Activated T-helper 9 cell treated with anti-CD3 and anti-CD28 coated beads, Interleukin-2, amount 50 U/mL, for 16 hours (primary cell): ENCODE results near the gene NDRG2.
"Not testable (repeated sequence)": the region's sequence is repeated elsewhere in the genome, so short reads cannot be mapped to it uniquely, and the experiment has no call there.

Source experiments
- DNase-seq: peaks from one replicate; pipeline ENCODE4 v3.0.0-alpha.2; 2020; ENCODE audit warnings: low read depth

Gene NDRG2

DNA sequence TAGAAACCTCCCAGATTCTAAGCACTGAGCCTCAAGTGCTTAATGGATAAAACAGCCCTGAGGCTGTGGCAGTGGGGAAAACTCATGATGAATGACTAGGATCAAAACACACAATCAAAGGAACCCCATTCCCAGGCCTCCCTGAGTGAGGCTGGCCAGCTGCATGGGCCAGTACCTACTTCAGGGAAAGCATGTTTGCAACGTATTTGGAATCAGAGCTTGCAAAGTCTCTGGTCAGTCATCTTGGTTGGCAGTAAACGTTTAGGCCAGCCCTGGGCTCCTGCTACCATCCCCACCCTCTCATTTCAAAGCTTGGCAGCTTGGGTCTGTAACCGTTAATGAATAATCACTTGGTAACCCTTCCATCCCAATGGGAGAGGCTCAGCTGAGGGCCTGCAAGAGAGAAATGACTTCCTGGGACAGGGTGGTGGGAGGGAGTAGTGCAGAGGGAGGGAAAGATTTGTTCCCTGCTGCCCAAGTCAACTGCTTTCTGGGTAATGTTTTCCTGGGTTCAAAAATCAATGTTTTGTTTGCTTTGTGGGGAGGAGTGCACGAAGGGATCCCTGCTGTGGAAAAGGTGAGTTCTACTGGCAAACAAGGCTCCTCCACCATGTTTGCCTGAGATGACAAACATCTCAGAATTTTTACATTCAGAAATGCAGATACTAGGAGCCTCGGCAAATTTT lies 30.7 kb upstream of the NDRG2 start:
- no peak for DNase-seq

DNA sequence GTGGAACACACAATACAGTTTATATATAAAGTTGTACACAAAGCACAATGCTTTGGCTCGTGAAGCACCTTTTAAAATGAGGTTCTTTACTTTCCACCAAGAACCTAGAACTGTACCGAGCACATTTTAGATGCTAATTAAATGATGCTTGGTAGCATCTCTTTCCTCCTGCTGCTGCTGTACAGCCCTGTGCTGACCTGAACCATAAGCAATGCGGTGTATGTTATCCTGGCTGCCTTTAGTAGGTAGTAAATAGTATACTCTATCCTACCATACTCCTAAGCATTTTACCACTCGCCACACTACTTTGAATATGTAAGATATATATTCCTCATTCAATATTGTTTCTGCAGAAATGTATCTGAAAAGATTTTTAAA lies 29.9 kb upstream of the NDRG2 start:
- DNase-seq, result no peak

DNA sequence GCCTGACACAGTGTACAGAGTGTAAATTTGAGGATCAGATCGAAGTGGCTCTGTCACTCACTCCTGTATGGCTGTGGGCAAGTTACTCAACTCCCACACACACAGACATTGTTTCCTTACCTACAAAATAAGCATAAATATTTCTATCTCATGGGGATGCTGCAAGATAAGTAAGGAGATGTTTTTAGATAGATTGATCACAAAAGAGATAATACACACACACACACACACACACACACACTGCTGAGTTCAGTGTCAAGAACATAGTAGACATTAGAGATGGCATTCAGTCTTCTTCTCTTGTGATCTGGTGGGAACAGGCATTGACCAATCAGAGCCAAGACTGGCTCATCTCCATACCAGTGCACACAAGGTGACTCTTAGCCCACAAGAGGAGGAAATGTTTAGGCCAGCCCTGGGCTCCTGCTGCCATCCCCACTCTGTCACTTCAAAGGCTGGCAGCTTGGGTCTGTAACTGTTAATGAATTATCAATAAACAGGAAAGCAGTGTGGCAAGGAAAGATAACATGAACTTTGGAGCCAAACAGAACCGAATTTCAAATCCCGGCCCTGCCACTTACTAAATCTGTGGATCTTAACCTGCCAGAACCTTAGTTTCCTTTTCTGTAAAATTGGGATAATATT lies 29.4 kb upstream of the NDRG2 start:
- DNase-seq, result no peak

DNA sequence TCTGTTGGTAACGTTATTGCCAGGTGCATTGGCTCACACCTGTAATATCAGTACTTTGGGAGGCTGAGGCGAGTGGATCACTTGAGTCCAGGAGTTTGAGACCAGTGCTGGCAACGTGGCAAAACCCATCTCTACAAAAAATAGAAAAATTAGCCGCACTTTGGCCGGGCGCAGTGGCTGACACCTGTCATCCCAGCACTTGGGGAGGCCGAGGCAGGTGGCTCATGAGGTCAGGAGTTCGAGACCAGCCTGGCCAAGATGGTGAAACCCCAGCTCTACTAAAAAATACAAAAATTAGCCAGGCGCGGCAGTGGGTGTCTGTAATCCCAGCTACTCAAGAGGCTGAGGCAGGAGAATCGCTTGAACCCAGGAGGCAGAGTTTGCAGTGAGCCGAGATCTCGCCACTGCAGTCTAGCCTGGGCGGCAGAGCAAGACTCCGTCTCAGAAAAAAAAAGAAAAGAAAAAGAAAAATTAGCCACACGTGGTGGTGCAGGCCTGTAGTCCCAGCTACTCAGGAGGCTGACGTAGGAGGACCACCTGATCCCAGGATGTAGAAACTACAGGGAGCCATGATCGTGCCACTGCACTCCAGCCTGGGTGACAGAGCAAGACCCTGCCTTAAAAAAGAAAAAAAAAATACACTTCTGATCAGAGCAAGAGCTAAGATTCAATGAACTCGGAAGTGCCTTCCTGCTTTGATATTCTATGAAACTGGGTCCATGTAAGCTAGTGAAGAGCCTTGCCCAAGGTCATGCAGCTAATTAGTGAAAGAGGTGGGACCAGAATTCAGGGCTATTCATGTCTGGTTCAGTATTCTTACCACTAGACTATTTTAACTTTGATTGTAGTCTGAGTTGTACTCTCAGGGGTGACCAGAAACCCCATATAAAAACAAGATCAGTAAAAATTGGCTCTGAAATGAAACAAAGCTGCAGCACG lies 28.6 kb upstream of the NDRG2 start:
- no peak for DNase-seq

DNA sequence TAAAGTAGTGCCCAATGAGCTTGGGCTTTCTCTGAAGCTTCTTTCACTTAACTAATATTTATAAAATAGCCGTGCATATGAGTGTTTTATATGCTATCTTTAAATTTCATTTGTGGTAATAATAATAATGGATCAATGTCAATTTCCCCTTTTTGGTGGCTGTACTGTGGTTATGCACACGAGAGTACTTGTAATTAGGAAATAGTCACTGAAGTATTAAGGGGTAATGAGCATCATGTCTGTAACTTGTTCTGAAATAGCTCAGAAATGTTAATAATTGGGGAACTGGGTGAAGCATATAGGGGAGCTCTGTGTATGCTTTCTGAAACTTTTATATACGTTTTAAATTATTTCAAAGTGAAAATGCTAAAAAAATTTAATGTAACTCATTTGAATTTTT lies 25.7 kb upstream of the NDRG2 start:
- DNase-seq, result no peak

DNA sequence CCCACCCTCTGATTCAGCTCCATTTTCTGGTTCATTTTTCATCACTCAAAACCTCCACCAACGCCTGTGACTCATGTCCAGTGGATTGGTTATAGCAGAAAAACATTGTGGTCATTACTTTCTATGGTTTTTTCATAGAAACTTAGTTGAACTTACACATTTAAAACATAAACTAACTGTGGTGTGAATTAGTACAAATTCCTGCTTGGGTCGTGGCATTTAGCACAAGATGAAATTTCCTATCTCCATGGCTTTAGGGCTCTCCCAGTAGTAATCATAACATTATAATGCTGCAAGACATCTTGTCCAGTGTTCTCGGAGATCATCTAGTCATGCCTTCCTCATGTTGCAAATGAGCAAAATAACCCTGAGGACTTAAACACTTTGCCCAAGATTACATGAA lies 24.4 kb upstream of the NDRG2 start:
- no peak for DNase-seq

DNA sequence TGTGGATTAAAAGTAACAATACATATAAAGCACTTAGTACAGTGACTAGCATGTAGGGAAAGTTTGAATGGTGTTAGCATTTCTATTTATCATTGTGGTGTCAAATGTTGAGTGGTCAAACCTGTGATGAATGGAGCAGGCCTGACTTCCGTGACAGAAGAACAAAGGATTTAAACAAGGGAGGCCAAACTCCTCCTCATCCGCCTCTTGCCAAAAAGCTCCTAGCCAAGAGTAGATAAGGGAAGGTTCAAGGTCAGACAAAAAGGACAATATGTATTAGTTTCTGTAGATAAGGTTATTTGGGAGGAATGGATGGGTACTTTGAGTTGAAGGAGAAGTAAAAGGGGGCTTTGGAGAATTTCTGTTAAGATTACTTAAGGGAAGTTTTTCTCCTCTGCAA lies 23.8 kb upstream of the NDRG2 start:
- DNase-seq, result no peak

DNA sequence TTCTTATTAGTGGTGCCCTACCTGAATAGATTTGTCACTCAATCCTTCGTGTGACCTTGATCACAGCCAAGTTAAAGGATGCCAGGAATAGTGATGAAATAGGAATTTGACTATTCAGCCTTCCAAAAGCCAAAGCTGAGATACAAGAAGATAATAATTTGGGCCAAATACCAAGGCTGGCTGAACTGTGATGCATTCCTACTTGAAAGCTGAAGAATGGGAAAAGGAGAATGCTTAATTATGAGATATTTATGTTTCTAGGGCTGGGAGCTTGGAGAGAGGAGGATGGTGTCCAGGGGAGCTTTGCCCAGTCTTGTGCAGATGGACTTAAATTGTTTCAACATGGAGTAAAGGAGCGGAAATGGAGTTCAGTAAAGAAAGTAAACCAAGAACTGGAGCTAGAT lies 22.5 kb upstream of the NDRG2 start:
- DNase-seq, result no peak

DNA sequence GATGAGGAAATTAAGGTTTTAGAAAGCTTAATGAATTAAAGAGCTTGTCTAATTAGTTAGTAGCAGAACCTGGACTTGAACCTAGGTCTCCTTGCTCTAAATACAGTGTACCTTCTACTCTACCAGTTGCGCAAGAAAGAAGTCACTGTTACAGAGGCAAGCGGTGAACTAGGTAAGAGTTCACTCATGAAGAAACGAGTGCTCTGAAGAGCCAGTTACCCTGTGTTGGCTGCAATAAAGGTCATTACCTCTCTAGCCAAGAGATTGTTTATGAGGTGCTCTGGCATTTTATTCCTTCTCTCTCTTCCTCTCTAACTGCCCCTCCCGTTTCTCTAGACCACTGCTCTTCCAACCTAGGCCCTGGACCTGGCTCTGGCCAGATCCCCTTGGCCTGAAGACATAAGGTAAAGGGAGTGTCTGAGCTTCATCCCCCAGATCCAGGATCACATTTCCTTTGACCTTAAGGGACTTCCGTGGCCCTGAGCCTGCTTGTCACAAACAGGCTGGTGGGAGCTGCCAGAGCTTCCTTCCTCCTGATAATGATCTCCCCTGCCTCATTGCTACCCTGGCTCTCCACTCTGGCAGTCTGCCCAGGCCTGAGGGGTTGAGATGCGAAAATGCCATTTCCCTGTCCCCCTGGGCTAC lies 19.2 kb upstream of the NDRG2 start:
- DNase-seq, result no peak

DNA sequence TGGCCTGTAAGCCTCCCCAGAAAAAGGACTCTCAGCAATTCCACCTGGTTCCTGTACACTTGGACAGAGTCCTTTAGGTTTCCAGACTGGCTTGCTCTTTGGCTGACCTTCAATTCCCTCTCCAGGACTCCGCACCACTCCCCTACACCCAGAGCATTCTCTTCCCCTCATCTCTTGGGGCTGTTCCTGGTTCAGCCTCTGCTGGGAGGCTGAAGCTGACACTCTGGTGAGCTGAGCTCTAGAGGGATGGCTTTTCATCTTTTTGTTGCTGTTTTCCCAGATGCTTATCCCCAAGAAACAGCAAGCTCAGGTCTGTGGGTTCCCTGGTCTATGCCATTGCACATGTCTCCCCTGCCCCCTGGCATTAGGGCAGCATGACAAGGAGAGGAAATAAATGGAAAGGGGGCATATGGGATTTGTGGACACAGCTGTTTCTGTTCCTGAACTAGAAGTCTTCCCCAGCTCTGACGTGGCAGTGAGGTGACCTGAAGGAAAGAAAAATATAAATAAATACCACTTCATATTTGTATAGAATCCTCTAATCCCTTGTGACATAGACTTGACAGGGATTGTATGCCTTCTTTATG lies 18.6 kb upstream of the NDRG2 start:
- DNase-seq, result no peak

DNA sequence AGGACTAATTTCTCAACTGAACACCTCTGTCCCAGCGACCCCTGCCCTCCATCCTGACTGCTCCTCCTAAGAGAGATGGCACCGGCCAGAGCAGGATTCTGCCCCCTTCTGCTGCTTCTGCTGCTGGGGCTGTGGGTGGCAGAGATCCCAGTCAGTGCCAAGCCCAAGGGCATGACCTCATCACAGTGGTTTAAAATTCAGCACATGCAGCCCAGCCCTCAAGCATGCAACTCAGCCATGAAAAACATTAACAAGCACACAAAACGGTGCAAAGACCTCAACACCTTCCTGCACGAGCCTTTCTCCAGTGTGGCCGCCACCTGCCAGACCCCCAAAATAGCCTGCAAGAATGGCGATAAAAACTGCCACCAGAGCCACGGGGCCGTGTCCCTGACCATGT lies 18.1 kb upstream of the NDRG2 start:
- no peak for DNase-seq

DNA sequence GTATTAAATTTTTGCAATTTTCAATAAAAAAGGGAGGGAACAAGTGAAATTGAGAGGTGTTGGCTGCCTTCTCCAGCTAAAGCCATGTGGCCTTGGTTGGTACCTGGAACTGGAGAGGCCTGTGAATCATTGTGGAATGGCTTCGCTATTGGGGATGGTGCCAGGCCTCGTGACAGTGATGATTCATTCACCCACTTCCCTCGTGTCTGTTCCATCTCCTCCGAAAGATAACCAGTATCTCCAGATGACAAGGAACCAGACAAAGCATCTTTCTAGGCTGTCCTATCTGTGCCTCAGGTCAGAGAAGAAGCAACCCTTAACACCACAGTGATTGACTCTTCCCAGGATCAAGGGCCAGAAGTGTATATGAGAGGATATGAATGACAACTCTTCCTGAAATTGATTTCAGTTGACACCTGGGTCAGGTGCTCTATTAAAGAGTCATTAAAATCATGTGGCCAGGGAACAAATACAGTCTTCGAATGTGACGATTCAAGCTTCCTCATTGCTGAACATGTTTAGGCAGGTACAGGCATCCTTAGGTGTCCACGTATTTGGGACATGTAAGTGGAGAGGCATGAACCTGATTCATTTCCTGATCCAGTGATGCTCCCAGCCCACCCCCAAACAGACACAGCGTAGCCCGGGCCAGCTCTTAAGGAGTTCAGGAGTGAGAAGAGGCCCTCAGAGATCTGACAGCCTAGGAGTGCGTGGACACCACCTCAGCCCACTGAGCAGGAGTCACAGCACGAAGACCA lies 17.0 kb upstream of the NDRG2 start, which contains the start of gene RNASE7:
TSS of gene RNASE7 (plus strand) at position 687 of the 758 bp plus-strand sequence. CDS start 631 bp downstream, outside the sequence.
- DNase-seq, result no peak

DNA sequence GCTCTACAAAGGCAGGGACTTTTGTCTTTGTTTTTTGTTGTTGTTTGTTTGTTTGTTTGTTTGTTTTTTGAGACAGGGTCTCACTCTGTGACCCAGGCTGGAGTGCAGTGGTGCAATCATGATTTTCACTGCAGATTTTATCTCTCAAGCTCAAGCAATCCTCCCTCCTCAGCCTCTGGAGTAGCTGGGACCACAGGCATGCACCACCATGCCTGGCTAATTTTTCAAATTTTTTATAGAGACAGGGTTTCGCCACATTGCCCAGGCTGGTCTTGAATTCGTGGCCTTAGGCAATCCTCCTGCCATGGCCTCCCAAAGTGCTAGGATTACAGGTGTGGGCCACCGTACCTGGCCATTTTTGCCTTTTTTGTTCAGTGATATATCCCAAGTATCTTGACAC lies 16.1 kb upstream of the NDRG2 start:
- not testable (repeated sequence) for DNase-seq

DNA sequence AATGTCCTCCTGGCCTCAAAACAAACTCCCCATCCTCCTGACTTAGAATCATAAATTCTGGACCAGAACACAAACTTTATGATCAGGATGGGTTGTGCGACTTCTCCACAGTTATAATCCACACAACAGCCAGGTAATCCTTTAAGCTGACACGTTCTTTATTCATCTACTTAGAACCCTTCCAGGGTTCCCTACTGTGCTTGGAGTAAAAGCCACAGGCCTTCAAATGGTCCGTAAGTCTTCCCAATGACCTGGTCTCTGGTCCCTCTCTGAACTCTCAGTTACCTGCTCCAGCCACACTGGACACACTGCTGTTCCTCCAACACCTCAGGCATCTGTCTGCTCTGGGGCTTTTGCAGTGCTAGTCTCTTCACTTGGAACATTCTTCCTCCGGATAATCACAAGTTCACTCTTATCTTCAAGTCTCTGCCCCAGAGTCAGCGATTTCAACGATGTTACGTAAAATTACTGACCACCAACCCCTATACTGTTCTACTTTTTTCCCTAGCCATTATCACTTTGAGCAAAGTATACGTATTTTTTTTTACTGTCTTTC lies 15.6 kb upstream of the NDRG2 start:
- DNase-seq, result no peak

DNA sequence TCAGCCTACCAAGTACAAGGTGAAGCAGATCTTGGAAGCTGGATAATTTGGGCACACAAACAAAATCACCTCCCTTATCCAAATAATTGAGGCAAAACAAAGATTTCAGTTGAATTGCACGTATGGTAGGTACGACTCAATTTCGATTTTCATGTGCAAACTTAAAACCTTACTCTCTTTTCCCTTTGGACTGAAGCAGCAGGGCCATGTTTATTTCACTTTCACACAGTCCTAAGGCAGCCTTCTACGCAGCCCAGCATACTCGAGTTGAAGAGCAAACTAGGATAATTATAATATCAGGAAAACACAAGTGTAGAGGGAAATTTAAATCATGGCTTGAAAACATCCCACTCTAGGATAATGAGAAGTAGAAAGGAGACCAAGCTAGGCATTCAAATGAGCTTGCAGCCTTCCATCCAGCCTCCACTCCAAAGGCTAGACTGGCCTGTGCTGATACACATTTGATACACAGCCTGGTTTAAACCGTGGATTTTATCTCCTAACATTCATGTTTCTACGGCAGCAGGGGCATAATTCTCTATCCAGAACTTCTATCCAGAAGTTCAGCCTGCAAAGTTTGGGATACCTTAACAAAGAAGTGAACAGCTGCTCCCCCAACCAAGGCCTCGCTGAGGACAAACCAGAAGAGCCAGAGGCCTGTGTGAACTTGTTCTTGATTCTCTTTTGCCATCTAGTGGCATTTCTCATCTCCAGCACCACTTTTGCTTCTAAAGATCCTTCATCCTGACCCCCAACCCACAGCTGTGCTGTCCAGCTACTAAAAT lies 14.9 kb upstream of the NDRG2 start:
- no peak for DNase-seq

DNA sequence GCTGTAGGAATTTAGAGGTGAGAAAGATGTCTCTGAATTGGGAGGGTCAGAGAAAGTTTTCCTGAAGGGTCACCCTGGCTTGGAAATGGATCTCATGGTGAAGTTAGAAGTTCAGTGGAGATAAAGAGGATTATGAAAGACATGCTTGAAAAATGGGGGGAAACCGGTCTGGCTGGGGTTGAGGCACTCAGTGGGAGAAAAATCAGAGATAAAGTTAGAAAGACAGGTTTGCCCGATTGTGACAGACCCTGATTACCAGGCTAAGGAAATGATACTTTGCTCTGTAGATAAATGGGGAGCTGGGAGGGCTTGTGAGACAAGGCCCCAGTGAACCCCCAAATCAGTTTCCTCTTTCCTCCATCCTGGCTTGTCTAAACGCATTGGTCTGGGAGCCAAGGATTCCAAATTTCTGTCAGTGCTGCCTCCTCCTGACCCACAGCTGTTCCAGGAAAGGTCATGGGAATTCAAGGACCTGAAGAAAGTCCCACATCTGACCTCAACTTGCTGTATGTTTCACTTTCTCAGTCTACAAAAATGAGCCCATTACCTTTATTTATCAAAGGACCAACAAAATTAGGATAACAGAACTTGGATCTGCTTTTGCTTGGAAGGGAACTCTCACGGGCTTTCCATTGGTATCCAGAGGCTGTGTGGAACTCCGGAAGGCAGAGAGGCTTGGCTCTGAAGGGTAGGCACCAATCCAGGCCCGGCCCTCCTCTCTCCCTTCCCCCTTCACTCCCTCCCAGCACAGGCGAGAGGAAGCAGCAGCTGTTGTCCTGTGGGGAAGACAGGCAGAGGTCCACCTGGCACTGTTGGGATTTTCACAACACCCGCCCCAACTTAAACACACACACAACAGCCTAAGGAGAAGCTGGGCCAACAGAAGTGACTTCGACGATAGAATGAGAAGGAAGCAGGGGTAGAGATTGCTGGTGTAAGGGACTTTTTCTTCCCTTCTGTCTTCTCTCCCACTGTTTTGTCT lies 13.9 kb upstream of the NDRG2 start:
- no peak for DNase-seq

DNA sequence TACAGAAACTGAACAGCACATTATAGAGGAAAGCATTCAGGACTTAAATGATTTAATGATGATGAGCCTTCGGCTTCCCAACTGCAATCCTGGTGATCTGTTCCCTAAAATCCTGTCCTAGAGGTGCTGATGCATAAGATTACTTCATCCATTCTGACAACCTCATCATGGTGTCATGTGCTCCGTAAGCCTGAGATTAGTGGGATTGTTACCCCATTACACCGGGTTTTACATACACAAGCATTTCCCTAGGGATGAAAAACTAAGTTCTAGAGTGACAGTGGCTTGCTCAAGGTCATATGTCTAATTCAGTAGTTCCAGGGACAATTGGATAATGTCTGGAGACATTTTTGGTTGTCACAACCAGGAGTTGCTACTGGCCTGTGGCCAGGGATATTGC lies 12.3 kb upstream of the NDRG2 start:
- no peak for DNase-seq

DNA sequence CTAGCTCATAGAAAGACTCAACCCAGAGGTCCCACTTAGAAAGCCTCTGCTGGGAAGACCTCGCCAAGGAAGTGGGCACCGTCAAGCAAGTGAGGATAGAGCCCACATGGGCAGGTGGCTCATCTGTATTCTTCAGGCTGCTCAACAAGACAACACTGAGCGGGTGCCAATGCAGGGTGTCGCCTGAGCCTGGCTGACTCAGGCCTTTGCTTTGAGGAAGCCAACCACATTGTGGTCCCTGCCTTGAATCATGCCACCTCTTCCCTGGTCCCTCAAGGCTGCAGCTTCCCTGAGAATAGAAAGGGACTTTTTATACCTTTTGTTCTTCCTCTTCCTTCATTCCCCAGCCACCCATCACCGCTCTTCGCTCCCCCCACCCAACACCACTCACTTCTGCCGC lies 11.9 kb upstream of the NDRG2 start:
- DNase-seq, result no peak

DNA sequence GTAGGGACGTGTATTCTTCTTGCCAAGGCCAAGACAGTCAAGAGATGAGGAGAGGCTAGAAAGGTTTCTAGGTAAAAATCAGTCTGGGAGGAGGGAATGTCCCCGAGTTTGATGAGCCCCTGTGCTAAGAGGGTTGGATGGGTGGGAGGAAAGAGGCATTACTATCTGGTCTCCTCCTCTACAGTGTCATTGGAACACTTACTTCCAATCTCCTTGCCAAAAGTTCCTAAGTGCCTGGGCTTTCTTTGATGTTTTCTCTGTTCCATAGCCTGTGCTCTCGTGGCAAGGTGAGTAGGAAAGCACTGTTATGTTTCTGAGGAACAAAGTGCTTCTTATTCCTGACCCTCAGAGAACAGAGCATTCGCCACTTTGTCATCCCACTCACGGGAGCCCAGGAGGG lies 9.8 kb upstream of the NDRG2 start, which contains the start of gene RNASE13:
TSS of gene RNASE13 (minus strand) at position 101 of the 400 bp plus-strand sequence. CDS start 519 bp downstream, outside the sequence.
- DNase-seq, result no peak
